ENCODE measurements around the gene RASSF1. TPM values are rescaled to one million over a fixed set of nuclear protein-coding genes. Genes with fewer than 3 reads are reported as not detected.
A peak's percentile ranks its signal among the peaks of the same experiment; 100 is the strongest.

The RASSF1 gene
- total and polyA plus RNA-seq, 2 of the 13 experiments (the other 11 are each of a cell fraction or from before 2014, with no cell fraction given), result 10.2 to 27.5 TPM

GRCh38 chr3:50323614-50324199 is 16.9 kb downstream of the RASSF1 start:
- no peak for FAIRE-seq
- TF ChIP-seq, protein P1, sequence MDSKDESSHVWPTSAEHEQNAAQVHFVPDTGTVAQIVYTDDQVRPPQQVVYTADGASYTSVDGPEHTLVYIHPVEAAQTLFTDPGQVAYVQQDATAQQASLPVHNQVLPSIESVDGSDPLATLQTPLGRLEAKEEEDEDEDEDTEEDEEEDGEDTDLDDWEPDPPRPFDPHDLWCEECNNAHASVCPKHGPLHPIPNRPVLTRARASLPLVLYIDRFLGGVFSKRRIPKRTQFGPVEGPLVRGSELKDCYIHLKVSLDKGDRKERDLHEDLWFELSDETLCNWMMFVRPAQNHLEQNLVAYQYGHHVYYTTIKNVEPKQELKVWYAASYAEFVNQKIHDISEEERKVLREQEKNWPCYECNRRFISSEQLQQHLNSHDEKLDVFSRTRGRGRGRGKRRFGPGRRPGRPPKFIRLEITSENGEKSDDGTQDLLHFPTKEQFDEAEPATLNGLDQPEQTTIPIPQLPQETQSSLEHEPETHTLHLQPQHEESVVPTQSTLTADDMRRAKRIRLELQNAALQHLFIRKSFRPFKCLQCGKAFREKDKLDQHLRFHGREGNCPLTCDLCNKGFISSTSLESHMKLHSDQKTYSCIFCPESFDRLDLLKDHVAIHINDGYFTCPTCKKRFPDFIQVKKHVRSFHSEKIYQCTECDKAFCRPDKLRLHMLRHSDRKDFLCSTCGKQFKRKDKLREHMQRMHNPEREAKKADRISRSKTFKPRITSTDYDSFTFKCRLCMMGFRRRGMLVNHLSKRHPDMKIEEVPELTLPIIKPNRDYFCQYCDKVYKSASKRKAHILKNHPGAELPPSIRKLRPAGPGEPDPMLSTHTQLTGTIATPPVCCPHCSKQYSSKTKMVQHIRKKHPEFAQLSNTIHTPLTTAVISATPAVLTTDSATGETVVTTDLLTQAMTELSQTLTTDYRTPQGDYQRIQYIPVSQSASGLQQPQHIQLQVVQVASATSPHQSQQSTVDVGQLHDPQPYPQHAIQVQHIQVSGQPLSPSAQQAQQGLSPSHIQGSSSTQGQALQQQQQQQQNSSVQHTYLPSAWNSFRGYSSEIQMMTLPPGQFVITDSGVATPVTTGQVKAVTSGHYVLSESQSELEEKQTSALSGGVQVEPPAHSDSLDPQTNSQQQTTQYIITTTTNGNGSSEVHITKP (CRISPR knock-in tag; IDR thresholded peaks at IDR 0.05; ENCODE audit: low read depth), result 0 out of 2 replicates have a peak, but pooled peaks have one; percentile 6
- TF ChIP-seq, protein P2, sequence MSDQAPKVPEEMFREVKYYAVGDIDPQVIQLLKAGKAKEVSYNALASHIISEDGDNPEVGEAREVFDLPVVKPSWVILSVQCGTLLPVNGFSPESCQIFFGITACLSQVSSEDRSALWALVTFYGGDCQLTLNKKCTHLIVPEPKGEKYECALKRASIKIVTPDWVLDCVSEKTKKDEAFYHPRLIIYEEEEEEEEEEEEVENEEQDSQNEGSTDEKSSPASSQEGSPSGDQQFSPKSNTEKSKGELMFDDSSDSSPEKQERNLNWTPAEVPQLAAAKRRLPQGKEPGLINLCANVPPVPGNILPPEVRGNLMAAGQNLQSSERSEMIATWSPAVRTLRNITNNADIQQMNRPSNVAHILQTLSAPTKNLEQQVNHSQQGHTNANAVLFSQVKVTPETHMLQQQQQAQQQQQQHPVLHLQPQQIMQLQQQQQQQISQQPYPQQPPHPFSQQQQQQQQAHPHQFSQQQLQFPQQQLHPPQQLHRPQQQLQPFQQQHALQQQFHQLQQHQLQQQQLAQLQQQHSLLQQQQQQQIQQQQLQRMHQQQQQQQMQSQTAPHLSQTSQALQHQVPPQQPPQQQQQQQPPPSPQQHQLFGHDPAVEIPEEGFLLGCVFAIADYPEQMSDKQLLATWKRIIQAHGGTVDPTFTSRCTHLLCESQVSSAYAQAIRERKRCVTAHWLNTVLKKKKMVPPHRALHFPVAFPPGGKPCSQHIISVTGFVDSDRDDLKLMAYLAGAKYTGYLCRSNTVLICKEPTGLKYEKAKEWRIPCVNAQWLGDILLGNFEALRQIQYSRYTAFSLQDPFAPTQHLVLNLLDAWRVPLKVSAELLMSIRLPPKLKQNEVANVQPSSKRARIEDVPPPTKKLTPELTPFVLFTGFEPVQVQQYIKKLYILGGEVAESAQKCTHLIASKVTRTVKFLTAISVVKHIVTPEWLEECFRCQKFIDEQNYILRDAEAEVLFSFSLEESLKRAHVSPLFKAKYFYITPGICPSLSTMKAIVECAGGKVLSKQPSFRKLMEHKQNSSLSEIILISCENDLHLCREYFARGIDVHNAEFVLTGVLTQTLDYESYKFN (CRISPR knock-in tag; conservative IDR thresholded peaks at IDR 0.05), result no peak
- TF ChIP-seq ARNTL (CRISPR knock-in tag; IDR thresholded peaks at IDR 0.05) (no peak), ATF4 (CRISPR knock-in tag; IDR thresholded peaks at IDR 0.05) (no peak)

More at GRCh38 chr3:50323614-50324199, 16.9 kb downstream of the RASSF1 start:
- POLR2A ChIA-PET, result interaction anchor here (0.7 to 13.0 kb wide), 10 partner anchors 13 to 66 kb away, joined by 3 to 222 read pairs (median 6); partner anchors contain the start of genes CYB561D2, HYAL1, HYAL3 and IFRD2
- BruUV-seq (replicated peaks), result no TSS peak
- H3K4me3 ChIP-seq (replicated peaks in 1 of 3; ENCODE audit: insufficient read depth in 1 of 3, low read depth in 2 of 3, low read length in 3 of 3), result peak overlapping the region in 1 of 3 experiments; percentile 17; a peak in 1 of 6 replicates
- peak overlapping the region; percentile 100 for H3K27ac ChIP-seq (ENCODE audit: extremely low read length, insufficient read depth, low read length)
- CTCF ChIA-PET (ENCODE audit: low intra/inter-chr PET ratio, low total read pairs), result interaction anchor here (1.1 to 1.5 kb wide), 4 partner anchors 21 to 66 kb away, joined by 4 to 14 read pairs (median 7); partner anchors contain the start of genes HYAL1 and IFRD2
- ATAC-seq (no peak), DNase-seq (ENCODE audit: low spot score) (no peak)
- H4K20me1 ChIP-seq (ENCODE audit: insufficient read depth, low read length), result no peaks in the 10 kb centered on the region
- 62% methylated on average over 3 of the region's 5 CpGs for WGBS (ENCODE audit: low lambda C conversion rate)
- peaks cover 69% of the 10 kb centered on the region for H3K4me1 ChIP-seq (ENCODE audit: insufficient read depth, low read length)
- H2AFZ ChIP-seq (ENCODE audit: low read length), result no peak overlapping the region
- H3K9ac ChIP-seq (ENCODE audit: insufficient read depth, low read depth, low read length), result peak overlapping the region; percentile 7; the same call in 1 of the 2 replicates
- H3K27me3 ChIP-seq (ENCODE audit: control insufficient read depth in 1 of 2, insufficient read depth in 2 of 2, low read length in 2 of 2), result no peaks in the 10 kb centered on the region; a peak in 1 of 5 replicates
- intact Hi-C loops (cut with micrococcal nuclease; ENCODE audit: unreplicated experiment), result loop anchor here (1.0 kb wide), 2 partner anchors 20 to 49 kb away; partner anchors contain the start of gene HYAL1
- H3K4me2 ChIP-seq (ENCODE audit: low read depth, low read length), result peak overlapping the region; percentile 94; the same call in 1 of the 2 replicates
- in situ Hi-C loops (cut with HindIII; ENCODE audit: extremely low pct_ligation_motif_present, low pct_unique_long_range_greater_than_20kb), result loop anchor here (5.0 kb wide), 1 partner anchor 61 kb away; no protein-coding TSS in a partner anchor
- H3K36me3 ChIP-seq (replicated peaks in 1 of 2; ENCODE audit: control insufficient read depth in 1 of 2, insufficient read depth in 2 of 2, low read length in 2 of 2), result peaks cover 3 to 21% of the 10 kb centered on the region in 2 experiments; a peak in 4 of 5 replicates
- H3K79me2 ChIP-seq (ENCODE audit: insufficient read depth, low read length), result peaks cover 35% of the 10 kb centered on the region
- H3K9me3 ChIP-seq (ENCODE audit: low read length), result no peaks in the 10 kb centered on the region
